ENCODE results near the gene SIGLEC11.
"Not testable (repeated sequence)": the region's sequence is repeated elsewhere in the genome, so short reads cannot be mapped to it uniquely, and the experiment has no call there.

The SIGLEC11 gene

DNA sequence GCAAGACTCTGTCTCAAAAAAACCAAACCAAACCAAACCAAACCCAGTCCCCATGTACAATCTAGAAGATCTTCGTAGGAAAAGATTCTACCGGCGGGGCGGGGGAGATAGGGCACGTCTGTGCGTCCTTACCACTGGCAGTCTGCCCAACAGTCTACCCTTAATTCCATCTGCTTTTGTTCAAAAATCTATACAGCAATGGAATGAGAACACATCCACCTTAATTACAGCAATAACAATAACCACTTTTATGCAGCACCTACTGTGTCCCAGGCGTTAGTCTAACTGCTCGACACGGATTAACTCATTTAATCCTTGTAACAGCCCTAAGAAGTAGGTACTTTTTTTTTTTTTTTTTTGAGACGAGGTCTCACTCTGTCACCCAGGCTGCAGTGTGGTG, 34.5 kb downstream of the SIGLEC11 start:
- no peak for DNase-seq (ENCODE audit: low spot score)

DNA sequence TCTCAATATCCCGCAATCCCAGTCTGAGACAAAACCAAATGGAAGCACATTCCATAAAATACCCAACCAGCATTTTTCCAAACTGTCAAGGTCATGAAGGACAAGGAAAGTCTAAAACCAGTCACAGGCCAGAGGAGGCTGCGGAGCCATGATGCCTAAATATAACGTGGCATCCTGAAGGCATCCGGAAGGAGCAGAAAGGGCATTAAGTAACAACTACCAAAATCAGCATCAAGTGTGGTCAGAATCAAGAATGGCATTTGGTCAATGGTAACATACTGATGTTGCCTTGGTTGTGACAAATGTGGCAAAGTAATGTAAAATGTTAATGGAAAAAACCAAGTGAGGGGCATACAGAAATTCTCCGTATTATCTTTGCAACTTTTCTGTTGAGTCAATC, 35.5 kb downstream of the SIGLEC11 start:
- DNase-seq (ENCODE audit: low spot score), result no peak

DNA sequence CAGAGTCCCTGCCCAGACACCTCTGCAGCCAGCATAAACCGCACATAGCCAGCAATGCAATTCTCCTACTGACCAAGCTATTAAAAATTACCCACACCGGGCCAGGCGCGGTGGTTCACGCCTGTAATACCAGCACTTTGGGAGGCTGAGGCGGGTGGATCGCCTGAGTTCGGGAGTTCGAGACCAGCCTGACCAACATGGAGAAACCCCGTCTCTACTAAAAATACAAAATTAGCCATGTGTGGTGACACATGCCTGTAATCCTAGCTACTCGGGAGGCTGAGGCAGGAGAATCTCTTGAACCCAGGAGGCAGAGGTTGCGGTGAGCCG, 36.1 kb downstream of the SIGLEC11 start:
- not testable (repeated sequence) for DNase-seq (ENCODE audit: low spot score)

DNA sequence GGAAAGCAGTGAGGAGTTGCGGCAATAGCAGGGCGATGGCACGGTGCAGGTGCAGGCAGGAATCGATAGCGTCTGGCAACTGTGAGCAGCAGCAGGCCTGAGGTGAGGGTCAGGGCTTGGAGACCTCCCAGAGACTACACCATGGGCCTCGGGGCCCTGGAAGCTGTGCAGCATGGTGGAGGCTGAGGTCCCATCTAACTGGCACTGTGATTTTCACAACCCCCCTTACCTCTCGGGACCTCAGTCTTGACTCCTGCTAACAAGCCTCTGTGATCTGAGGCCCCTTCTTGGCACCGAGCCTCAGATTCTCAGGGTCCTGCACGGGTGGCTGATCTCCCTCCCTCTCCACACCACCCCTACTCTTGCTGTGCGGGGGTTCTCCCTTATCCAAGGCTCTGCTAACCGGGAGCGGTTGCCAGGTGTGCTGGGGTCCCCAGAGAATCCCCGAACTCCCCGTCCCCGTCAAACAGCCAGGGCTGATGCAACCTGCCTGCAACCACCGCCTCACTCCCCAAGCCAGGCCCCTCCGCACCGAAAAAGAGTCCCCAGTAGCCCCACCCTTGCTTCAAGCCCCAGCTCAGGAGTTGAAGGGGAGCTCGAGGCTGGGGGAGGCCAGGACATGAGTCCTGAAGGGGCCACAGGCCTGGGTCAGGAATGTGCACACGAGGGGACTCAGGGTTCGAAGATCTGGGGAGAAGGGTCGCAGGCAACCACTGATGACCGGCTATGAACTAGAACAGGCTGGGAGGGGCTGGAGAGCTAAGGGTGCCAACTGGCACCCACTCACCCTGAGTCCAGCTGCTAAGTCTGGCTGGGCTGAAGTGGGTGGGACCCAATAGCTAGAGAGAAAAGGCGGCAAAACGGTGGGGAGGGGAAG, 36.7 kb downstream of the SIGLEC11 start:
- DNase-seq (ENCODE audit: low spot score), result no peak

DNA sequence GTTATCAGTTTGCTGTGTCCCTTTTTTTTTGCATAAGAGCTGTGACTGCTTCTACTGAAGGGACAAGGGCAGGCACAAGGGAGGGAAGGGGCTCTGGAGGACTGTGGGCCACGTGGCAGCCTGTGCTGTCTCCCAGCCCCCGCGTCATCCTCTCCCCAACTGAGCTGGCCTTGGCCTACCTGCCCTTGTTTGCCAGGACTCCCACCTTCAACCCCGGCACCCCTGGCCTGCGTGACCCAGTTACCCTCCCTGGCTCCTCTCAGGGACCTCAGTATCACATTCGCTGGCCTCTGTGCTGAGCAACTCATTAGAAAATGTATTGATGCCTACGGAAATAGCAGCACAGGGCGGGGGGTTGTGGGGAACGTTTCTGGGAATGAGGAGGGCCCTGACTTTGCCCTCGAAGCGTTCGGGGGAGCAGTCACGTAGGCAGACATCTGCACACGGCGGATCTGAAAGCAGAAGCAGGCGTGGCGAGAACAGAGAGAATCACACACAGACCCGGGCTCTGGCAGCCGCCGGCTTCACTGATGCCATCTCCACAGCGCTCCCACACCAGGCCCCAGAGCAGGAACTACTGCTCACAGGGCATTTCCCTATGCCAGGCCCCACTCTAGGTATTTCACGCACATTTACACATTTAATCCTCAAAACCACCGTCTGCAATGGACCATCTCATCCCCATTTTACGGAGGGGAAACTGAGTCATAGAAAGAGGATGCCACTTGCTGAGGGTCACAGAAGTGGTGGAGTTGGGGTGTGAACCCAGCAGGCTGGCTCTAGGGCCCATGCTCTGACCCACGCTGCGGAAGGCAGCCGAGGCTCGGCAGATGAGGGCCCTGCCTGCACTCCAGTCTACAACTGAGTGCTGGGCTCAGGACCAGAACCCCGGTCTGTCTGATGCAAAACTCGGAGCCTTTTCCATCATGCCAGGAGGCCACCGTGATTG, 37.6 kb downstream of the SIGLEC11 start:
- DNase-seq (ENCODE audit: low spot score), result peak; percentile 20

DNA sequence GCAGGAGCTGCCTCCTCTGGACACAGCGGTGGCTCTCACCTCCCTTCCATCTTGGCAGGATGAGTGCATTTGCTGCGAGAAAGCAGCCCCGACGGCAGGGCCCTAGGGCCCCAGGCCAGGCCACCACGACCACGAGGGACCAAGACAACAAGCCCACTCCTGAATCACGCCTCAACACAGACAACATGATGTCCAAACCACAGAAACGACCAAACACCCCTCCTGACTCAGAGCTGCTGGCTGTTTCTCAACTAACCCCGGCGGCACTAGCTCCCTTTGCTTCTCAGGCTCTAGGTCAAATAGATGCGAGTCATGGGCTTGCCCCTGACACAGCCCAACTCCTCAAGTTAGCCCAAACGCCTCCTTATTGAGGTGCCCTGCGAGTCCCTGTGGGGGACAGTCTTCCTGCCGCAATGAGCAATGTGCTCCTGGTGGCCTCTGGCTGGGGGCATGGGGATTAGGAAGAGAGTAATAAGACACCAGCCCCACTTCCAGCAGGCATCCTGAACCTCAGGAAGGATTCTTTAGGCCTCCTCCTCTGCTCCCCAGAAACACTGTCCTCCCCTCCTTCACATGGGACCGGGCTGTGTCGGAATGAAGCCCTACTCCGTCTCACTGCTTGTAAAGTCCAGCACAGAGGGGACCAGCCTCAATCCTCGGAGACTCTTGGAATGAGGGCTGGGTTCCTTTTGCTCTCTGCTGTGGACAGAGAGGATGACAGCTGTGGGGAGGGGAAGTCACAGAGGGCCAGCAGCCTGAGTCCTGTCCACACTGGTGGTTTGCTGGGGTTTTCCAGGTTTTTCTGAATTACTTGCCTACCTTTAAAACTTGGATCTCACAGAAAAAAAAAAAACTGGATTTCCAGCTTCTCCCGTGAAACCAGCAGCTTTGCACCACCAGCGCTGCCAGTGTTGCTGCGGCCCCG, 38.8 kb downstream of the SIGLEC11 start:
- DNase-seq (ENCODE audit: low spot score), result no peak

DNA sequence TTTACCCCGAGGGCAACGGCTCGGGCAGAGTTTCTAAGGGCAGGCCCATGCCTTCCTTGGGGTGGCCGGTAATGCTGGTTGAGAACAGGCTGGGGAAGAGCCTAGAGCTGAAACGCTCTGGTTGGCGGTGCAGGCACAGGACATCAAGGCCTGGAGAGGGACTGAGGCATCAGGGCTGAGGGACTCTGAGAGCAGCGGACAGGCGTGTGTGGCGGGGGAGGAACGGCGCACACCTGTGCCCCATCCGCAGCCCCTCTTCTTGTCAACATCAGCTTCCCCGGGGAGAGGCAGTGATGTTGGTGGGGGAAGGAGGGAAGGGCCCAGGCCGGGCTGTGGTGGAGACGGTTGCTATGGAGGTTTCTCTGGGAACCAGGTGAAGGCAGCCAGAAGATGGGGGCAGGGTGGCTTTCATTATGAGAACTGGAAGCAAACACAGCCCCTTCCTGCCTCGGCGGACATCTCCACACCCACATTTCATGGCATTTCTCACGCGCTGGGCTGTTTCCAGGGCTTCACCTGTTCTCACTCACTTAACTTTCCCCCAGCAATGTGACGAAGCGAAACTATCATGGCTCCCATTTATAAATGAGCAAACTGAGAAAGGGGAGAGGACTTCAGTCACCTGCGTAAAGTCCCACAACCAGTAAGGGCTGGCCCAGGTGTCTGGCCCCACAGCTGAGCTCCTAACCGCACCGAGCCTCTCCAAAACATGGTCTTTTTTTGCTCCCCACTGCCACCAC, 40.2 kb downstream of the SIGLEC11 start:
- no peak for DNase-seq (ENCODE audit: low spot score)

DNA sequence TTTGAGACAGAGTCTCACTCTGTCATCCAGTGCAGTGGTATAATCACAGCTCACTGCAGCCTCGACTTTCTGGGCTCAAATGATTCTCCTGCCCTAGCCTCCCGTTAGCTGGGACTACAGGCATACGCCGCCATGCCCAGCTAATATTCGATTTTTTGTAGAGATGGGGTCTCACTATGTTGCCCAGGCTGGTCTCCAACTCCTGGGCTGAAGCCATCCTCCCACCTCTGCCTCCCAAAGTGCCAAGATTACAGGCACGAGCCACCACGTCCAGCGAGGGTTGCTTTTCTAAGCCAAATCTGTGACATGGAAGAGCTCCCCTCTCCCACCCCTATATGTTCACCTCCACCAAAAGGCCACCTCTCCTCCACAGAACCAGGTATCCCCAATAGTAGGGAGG, 42.9 kb downstream of the SIGLEC11 start:
- DNase-seq (ENCODE audit: low spot score), result no peak

DNA sequence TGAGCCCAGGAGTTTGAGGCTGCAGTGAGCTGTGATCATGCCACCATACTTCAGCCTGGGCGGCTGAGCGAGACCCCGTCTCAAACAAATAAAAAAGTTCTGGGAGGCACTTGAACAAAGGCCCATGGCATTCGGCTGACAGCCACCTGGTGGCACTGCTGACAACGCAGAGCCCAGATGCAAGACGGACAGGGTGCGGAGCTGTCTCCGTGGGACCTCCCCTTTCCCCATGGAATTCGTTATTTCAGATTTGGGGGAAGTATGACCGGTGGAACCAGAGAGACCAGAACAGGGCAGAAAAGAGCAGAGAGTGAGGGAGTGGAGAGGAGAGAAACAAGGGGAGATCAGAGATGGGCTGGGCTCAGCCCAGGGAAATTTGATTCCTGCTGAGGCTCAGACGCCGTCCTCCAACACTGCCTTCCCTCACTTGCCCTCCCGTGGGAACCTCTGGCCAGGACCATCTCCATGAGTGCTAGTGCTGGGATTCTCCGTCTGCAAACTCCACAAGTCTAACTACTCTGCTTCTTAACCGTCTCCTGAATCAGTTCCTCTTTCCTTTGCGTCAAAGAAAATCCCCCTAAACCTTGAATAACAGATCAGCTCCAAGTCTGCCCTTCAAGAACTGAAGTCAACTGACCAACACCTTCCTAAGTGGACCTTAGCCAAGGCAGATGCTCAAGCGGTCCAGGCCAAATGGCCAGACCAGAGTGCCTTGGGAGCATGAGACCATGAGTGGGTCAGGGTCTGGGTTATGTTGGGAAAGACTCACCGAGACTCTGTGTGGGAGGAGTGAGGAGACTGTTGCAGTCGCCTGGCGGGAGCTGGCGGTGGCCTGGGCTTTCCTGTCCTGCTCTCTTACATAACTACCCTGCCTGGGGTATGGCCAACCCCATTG, 43.9 kb downstream of the SIGLEC11 start:
- DNase-seq (ENCODE audit: low spot score), result peak; percentile 62

DNA sequence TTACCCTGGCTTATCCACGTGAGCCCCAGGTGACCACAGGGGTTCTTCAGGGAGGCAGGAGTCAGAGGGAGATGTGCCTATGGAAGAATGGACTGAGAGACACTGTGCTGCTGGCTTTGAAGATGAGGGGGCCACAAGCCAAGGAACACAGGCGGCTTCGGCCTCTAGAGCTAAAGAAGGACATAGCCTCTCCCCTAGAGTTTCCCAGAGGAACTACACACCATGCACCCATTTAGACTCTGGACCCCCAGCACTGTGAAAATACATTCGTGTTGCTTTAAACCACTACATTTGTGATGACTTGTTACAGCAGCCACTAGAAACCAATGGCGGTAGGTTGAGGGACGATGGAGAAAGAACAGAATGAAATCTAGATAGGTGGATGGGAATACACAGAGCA, 45.7 kb downstream of the SIGLEC11 start:
- no peak for DNase-seq (ENCODE audit: low spot score)

DNA sequence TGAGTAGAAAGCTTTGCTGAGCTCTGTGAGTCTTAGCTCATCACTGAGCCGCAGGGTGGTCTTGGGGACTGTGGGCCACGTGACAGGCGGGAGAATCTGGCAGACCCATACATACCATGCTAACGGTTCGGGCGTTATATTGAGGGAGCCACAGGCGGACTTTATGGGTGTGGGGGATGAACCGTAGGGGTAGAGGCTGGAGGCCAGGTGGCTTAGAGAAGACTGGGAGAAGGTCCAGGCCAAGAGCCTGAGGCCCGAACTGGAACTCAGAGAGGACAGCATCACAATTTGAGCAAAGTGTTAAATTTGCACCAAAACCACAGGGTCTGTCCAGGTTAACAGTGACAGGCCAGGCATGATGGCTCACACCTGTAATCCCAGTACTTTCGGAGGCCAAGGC, 47.3 kb downstream of the SIGLEC11 start:
- no peak for DNase-seq (ENCODE audit: low spot score)

DNA sequence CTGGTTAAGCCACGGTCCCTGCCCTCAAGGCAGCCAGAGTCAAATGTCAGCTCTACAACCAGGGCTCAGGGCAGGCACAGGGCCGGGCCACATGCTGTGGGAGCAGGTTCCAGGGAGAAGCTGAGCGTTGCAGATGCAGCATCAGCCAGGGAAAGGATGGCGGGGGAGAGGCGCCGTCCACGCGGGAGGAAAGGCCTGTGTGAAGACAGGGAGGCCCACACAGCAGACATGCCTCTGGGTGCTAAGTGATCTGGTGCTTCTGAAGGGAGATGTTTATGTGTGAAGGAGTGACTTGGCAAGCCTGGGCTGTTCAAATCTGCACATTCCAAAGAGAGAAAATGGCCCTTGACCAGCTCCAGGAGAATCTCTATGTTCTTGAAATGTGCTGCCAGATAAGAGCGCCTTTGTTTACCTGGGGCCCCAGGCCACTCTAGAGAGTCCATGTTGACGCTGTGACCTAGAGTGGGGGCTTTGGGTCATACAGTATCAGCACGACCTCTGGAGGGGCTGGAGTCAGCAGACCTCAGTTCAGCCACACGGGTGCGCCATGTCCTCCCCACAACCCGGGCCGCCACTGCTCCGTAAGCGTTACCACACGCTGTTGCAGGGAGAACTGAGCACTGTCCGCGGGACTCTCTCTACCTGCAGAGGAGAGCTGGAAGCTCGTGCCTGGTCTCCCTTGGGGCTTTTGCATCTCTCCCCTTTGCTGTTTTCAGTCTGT, 47.8 kb downstream of the SIGLEC11 start:
- no peak for DNase-seq (ENCODE audit: low spot score)

DNA sequence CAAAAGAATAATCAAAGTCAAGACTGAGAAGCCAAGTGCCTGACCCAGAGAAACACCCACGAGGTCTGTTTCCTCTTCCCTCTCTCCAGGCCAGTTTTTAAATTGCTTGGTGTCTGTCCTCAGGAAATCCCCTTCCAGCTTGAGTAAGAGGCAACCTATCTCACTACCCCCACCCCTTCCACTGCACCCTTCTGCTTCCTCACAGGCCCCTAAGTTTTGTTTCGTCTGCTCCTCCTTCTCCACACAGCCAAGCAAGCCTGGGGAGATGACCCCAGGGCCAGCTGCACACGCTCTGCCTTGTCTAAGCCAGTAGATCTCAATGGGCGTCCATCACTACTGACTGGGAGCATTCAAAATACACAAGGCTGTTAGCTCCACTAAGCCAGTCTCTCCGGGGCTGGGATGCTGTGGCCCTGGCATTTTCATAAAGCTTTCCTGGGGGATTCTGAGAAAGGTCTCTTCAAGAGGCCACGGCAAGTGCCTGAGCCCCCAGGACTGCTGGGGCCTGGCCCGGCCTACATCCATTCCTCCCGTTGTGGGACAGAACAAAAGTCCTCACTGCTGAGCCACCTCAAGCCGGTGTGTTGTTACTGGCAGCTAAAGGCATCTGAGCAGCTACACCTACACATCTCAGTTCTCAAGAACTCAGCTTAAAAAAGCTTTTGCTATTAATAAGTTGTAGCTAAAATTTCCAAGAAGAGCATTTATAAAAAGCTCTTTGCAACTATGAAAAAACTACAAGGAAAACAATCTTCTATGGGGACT, 49.4 kb downstream of the SIGLEC11 start:
- peak; percentile 68 for DNase-seq (ENCODE audit: low spot score)

DNA sequence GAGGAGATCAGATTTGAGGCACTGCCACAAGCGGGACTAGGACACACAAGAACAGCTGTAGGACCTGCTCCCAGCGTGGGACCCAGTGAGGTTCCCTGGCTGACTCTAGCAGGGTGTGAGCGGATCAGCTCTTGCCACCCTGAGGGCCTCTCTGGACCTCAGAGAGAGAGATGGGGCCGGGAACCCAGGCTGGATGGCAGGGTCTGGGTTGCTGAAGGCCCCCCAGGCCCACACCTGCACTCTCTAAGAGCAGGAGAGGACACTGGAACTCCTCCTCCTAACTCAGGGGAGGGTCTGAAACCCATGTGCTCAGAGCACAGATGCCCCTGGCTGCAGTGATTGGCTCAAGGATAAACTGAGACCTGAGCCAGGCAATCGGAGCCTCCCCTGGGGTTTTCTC, 50.8 kb downstream of the SIGLEC11 start:
- DNase-seq (ENCODE audit: low spot score), result no peak

DNA sequence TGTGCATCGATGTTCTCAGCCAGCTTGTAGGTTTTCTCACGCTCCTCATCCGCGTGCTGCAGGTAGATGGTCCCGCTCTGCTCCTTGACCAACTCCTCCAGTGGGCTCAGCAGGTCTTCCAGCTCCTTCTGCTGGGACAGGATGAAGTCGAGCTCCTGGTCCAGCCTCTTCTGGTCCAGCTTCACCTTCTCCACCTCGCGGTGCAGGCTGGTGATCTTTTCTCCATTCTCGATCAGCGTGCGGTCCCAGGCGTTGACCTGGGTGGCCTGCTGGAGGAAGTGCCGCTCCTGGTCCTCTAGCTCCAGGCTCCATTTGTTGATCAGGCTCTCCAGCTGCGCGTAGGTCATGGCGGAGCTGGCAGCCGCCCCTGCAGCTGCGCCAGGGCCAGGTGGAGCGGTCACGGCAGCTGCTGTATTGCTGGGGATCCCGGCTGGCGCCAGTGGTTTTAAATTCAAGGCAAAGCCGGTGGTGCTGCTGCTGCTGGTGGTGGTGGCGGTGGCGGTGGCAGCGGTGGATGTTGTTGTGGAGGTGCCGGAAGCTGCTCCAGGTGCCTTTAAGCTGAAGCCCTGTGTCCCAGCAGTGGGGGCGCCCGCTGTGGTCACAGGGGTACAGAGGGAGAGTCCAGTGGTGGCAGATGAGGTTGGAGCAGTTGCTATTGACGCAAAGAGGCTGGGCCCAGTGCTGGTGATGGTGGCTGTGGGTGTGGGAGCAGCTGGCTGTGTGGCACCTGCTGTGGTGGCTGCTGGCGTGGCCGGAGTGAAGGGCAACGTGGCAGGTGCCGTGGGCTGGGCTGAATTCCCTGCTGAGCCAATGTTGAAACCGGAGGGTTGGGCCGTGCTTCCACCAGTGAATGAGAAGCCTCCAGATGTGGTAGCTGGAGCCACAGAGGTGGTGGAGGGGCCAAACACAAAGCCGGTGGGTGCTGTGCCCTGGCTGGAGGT, 52.2 kb downstream of the SIGLEC11 start:
- no peak for DNase-seq (ENCODE audit: low spot score)

DNA sequence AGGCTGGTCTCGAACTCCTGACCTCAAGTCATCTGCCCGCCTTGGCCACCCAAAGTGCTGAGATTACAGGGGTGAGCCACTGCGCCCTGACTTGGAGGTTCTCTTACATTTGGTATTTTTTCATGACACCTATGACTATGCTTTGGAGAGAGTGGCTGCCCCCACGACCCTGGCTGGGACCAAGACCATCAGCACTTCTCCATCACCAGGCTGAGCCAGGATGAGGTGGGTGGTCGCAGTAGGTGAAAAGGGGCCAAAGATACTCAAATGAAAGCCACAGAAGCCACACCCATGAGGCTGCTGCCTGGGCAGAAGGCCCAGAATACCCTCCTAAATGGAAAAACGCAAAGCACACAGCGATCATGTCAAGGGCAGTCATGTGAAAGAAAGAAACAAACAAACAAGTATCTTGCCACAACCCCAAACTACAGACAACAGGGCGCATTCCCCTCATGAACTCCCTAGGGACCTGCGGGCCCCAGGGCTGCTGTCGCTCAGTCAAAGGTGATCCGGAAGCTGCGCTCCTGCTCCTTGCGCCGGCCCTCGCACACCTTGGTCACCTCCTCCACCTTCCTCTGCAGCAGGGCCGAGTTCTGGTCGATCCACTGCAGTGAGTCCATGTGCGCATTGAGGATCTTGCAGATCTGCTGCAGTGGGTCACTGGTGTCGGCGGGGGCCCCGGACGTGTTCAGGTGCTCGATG, 53.1 kb downstream of the SIGLEC11 start:
- no peak for DNase-seq (ENCODE audit: low spot score)

Measured in pons (tissue), 1 donor.